ENCODE data around the gene CHCHD4. TPM values are rescaled to one million over a fixed set of nuclear protein-coding genes. Genes with fewer than 3 reads are reported as not detected.

CHCHD4 gene
- total and polyA plus RNA-seq, 2 of the 13 experiments (the other 11 are each of a cell fraction or from before 2014, with no cell fraction given), result 15.8 to 24.1 TPM

- no peak for TF ChIP-seq ZHX1 (CRISPR knock-in tag; IDR thresholded peaks at IDR 0.05; ENCODE audit: low read depth)
- TF ChIP-seq, protein P1, sequence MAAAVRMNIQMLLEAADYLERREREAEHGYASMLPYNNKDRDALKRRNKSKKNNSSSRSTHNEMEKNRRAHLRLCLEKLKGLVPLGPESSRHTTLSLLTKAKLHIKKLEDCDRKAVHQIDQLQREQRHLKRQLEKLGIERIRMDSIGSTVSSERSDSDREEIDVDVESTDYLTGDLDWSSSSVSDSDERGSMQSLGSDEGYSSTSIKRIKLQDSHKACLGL (CRISPR knock-in tag; IDR thresholded peaks at IDR 0.05), result peak; percentile 82
- no peak for TF ChIP-seq NR3C1 (CRISPR knock-in tag; IDR thresholded peaks at IDR 0.05)
- TF ChIP-seq ZNF792 (CRISPR knock-in tag; IDR thresholded peaks at IDR 0.05), result no peak
- no peak for TF ChIP-seq SRF (IDR thresholded peaks at IDR 0.05; ENCODE audit: low read depth, low read length)
- no peak for TF ChIP-seq JUNB (CRISPR knock-in tag; IDR thresholded peaks at IDR 0.05; ENCODE audit: borderline replicate concordance)
- no peak for TF ChIP-seq MTA3 (CRISPR knock-in tag; IDR thresholded peaks at IDR 0.05)
- TF ChIP-seq KAT8 (CRISPR knock-in tag; IDR thresholded peaks at IDR 0.05), result no peak
- peak; percentile 48 for TF ChIP-seq TMF1 (CRISPR knock-in tag; IDR thresholded peaks at IDR 0.05; ENCODE audit: low read depth)
- TF ChIP-seq ATM (IDR thresholded peaks at IDR 0.05; ENCODE audit: borderline replicate concordance), result no peak
- TF ChIP-seq ZNF160 (CRISPR knock-in tag; IDR thresholded peaks at IDR 0.05), result no peak
- TF ChIP-seq ZNF430 (CRISPR knock-in tag; IDR thresholded peaks at IDR 0.05), result no peak
- no peak for TF ChIP-seq TRIM24 (CRISPR knock-in tag; IDR thresholded peaks at IDR 0.05)
- 0 out of 2 replicates have a peak, but pooled peaks have one; percentile 10 for TF ChIP-seq SAFB2 (CRISPR knock-in tag; IDR thresholded peaks at IDR 0.05; ENCODE audit: borderline replicate concordance, low read depth)
- TF ChIP-seq ZSCAN31 (CRISPR knock-in tag; IDR thresholded peaks at IDR 0.05; ENCODE audit: low read depth), result no peak
- TF ChIP-seq ZFP90 (CRISPR knock-in tag; IDR thresholded peaks at IDR 0.05; ENCODE audit: borderline replicate concordance), result no peak
- TF ChIP-seq DBP (CRISPR knock-in tag; IDR thresholded peaks at IDR 0.05; ENCODE audit: not compliant biosample characterization), result no peak
- no peak for TF ChIP-seq THRA (CRISPR knock-in tag; IDR thresholded peaks at IDR 0.05; ENCODE audit: borderline replicate concordance)
- peak; percentile 95 for TF ChIP-seq CREM (IDR thresholded peaks at IDR 0.05)
- TF ChIP-seq CREM (CRISPR knock-in tag; IDR thresholded peaks at IDR 0.05), result no peak
- TF ChIP-seq ZNF230 (CRISPR knock-in tag; IDR thresholded peaks at IDR 0.05), result no peak
- TF ChIP-seq GATA4 (IDR thresholded peaks at IDR 0.05; ENCODE audit: borderline replicate concordance, low read depth), result no peak
- TF ChIP-seq RAD21 (CRISPR knock-in tag; IDR thresholded peaks at IDR 0.05), result no peak
- TF ChIP-seq, protein P2, sequence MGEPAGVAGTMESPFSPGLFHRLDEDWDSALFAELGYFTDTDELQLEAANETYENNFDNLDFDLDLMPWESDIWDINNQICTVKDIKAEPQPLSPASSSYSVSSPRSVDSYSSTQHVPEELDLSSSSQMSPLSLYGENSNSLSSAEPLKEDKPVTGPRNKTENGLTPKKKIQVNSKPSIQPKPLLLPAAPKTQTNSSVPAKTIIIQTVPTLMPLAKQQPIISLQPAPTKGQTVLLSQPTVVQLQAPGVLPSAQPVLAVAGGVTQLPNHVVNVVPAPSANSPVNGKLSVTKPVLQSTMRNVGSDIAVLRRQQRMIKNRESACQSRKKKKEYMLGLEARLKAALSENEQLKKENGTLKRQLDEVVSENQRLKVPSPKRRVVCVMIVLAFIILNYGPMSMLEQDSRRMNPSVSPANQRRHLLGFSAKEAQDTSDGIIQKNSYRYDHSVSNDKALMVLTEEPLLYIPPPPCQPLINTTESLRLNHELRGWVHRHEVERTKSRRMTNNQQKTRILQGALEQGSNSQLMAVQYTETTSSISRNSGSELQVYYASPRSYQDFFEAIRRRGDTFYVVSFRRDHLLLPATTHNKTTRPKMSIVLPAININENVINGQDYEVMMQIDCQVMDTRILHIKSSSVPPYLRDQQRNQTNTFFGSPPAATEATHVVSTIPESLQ (CRISPR knock-in tag; conservative IDR thresholded peaks at IDR 0.05), result no peak; the same call in 1 of the 2 replicates
- TF ChIP-seq GTF3A (CRISPR knock-in tag; conservative IDR thresholded peaks at IDR 0.05), result no peak
Observed at GRCh38 chr3:14124615-14125192, at the start of gene CHCHD4, which contains the start of gene TMEM43 (continued).
